GM12878 (cell line): ENCODE data around the gene INSIG1. TPM values are rescaled to one million over a fixed set of nuclear protein-coding genes. Genes with fewer than 3 reads are reported as not detected.
A peak's percentile ranks its signal among the peaks of the same experiment; 100 is the strongest.

Source experiments
- ATAC-seq: fragments of 200-7000 bp; cut with Tn5 transposase; 3 replicates; pipeline ENCODE4 v1.9.1; 2020; ENCODE audit warnings: mild to moderate bottlenecking, moderate library complexity
- BruUV-seq: library from RNA; stranded (reverse); fragments of 400-500 nt; replicated peaks from 2 replicates; lab custom pipeline; 2021; lab: Mats Ljungman, UMichigan
- CTCF ChIA-PET: fragments of 300-600 bp; sonication (Branson Sonifier 250); formaldehyde crosslinking; extraction: SDS; loops from one replicate; lab custom pipeline; 2021; ENCODE audit warnings: inconsistent platforms; lab: Yijun Ruan, JAX
- POLR2A ChIA-PET: fragments of 350-600 bp; formaldehyde crosslinking; extraction: SDS; loops from one replicate; lab custom pipeline; 2021; ENCODE audit warnings: inconsistent platforms; lab: Charles Lee
- RAD21 ChIA-PET: fragments of 300-600 bp; sonication (Branson Sonifier 250); formaldehyde crosslinking; loops from one replicate; lab custom pipeline; 2023; ENCODE audit warnings: antibody characterized with exemption; ENCODE audit not compliant: unreplicated experiment; lab: Charles Lee
- SMC1A ChIA-PET: fragments of 300-600 bp; sonication (Branson Sonifier 250); formaldehyde crosslinking; loops from one replicate; lab custom pipeline; 2023; ENCODE audit not compliant: unreplicated experiment, uncharacterized antibody; lab: Charles Lee
- DNase-seq: peaks from one replicate; pipeline ENCODE4 v3.0.0-alpha.2; 2011; ENCODE audit warnings: low read depth, low spot score
- FAIRE-seq: peaks from 3 replicates; lab custom pipeline; 2011; peaks lifted over from hg19 to GRCh38; lab: Jason Lieb, UNC
- H2AFZ ChIP-seq: 2 replicates; pipeline ENCODE4 v1.6.0; 2011; ENCODE audit warnings: low read depth, low read length, control low read depth; ENCODE audit not compliant: control insufficient read depth
- H3K27ac ChIP-seq: 2 replicates; pipeline ENCODE4 v1.5.1; 2011; ENCODE audit warnings: control low read depth; ENCODE audit not compliant: control insufficient read depth, insufficient read depth
- H3K27me3 ChIP-seq, 2 experiments: replicated peaks in 1 of 2; 2 replicates each; pipeline versions ENCODE4 v1.6.0 to v1.6.1; 2011; ENCODE audit warnings: low read length in 1 of 2; ENCODE audit not compliant: control insufficient read depth in 2 of 2, insufficient read depth in 2 of 2
- H3K36me3 ChIP-seq, 2 experiments: 2 replicates each; pipeline ENCODE4 v1.5.1; 2011; ENCODE audit warnings: low read length in 1 of 2; ENCODE audit not compliant: control insufficient read depth in 2 of 2, insufficient read depth in 2 of 2
- H3K4me1 ChIP-seq: 2 replicates; pipeline ENCODE4 v1.6.1; 2011; ENCODE audit warnings: mild to moderate bottlenecking, low read length, moderate library complexity, mixed read lengths; ENCODE audit not compliant: control insufficient read depth, insufficient read depth
- H3K4me2 ChIP-seq: 2 replicates; pipeline ENCODE4 v1.6.0; 2011; ENCODE audit warnings: control low read depth; ENCODE audit not compliant: control insufficient read depth, insufficient read depth
- H3K4me3 ChIP-seq: fragments of 200-600 bp; sonication (generic); 2 replicates; pipeline ENCODE4 v1.5.1; 2016
- H3K79me2 ChIP-seq: 2 replicates; pipeline ENCODE4 v1.6.0; 2011; ENCODE audit warnings: low read length; ENCODE audit not compliant: control insufficient read depth, insufficient read depth
- H3K9ac ChIP-seq: 2 replicates; pipeline ENCODE4 v1.8.0; 2011; ENCODE audit warnings: low read length, control low read depth, mixed read lengths; ENCODE audit not compliant: control insufficient read depth, insufficient read depth
- H3K9me3 ChIP-seq: replicated peaks from 3 replicates; pipeline ENCODE4 v1.5.1; 2011; ENCODE audit warnings: mild to moderate bottlenecking, low read length; ENCODE audit not compliant: control insufficient read depth, insufficient read depth
- H4K20me1 ChIP-seq: 2 replicates; pipeline ENCODE4 v1.6.0; 2011; ENCODE audit not compliant: control insufficient read depth, insufficient read depth
- E2F4 ChIP-seq: IDR thresholded peaks from 2 replicates; pipeline ENCODE4 v1.6.1; 2012; ENCODE audit warnings: low read depth, low read length, improper control_type of control experiment
- PBX3 ChIP-seq: IDR thresholded peaks from 2 replicates; pipeline ENCODE4 v1.6.1; 2011; ENCODE audit warnings: mild to moderate bottlenecking, low read depth, low read length, moderate library complexity; ENCODE audit not compliant: insufficient replicate concordance
- PKNOX1 ChIP-seq: fragments of 450-650 bp; IDR thresholded peaks from 2 replicates; pipeline ENCODE4 v1.6.1; 2016; ENCODE audit warnings: mild to moderate bottlenecking
- SKIL ChIP-seq: fragments of 450-650 bp; IDR thresholded peaks from 2 replicates; pipeline ENCODE4 v1.6.1; 2017; ENCODE audit warnings: mild to moderate bottlenecking, low read depth, inconsistent platforms; ENCODE audit not compliant: poor library complexity, severe bottlenecking
- STAT1 ChIP-seq: fragments of 450-650 bp; conservative IDR thresholded peaks from 2 replicates; pipeline ENCODE4 v1.6.1; 2014; ENCODE audit warnings: antibody characterized with exemption, mild to moderate bottlenecking
- USF2 ChIP-seq: IDR thresholded peaks from 2 replicates; pipeline ENCODE4 v1.6.1; 2011; ENCODE audit warnings: low read depth, low read length, improper control_type of control experiment, borderline replicate concordance
- YY1 ChIP-seq: IDR thresholded peaks from 2 replicates; pipeline ENCODE4 v1.6.1; 2011; ENCODE audit warnings: low read depth, mild to moderate bottlenecking, low read length
- ZNF24 ChIP-seq: fragments of 450-650 bp; IDR thresholded peaks from 2 replicates; pipeline ENCODE4 v1.6.1; 2017; ENCODE audit warnings: antibody characterized with exemption, mild to moderate bottlenecking
- ZZZ3 ChIP-seq: IDR thresholded peaks from 2 replicates; pipeline ENCODE4 v1.6.1; 2011; ENCODE audit warnings: low read depth; ENCODE audit not compliant: control insufficient read depth, insufficient read length
- WGBS: methylation state at CpG from one replicate; pipeline ENCODE4 v1.1.6; 2016; ENCODE audit warnings: low lambda C conversion rate; ENCODE audit not compliant: insufficient replicate concordance, insufficient coverage; ENCODE audit errors: missing lambda C conversion rate; 5-methylcytosine and 5-hydroxymethylcytosine counted together
- in situ Hi-C: fragments of 300-500 bp; cut with MboI; formaldehyde crosslinking; loops from 9 replicates; pipeline ENCODE4 v1.14.3; 2018; ENCODE audit warnings: mixed read lengths
- intact Hi-C: fragments of 100-400 bp; cut with micrococcal nuclease; formaldehyde crosslinking; loops from one replicate; pipeline ENCODE4 v1.14.2; 2022; ENCODE audit not compliant: unreplicated experiment
- polyA plus RNA-seq, 11 experiments: library from polyadenylated mRNA; depleted of rRNA in 4 of 11; unstranded in 6 of 11; stranded (reverse) in 5 of 11; fragments of >200 nt; fragmentation: Nextera tagmentation in 4 of 11; fragmentation: Illumina TruSeq in 1 of 11; extraction: Ambion mirVana in 4 of 11; extraction: Trizol in 1 of 11; gene quantifications; 1 replicate in 1 of 11; 2 replicates in 10 of 11; pipeline versions ENCODE4 v1.2.1 to v1.2.3, GENCODE V29; 2011 to 2016; ENCODE audit warnings: inconsistent platforms in 2 of 11, missing spikeins in 2 of 11, low read depth in 1 of 11
- total RNA-seq, 4 experiments: library from RNA; depleted of rRNA in 3 of 4; stranded (reverse); fragments of >200 nt in 3 of 4; fragmentation: Illumina TruSeq in 1 of 4; extraction: Trizol in 1 of 4; gene quantifications; 2 replicates each; pipeline versions ENCODE4 v1.2.1 to v1.2.3, GENCODE V29; 2013 to 2021

The INSIG1 gene
- total and polyA plus RNA-seq, 10 of the 15 experiments (the other 5 are each of a cell fraction or from before 2014, with no cell fraction given) = 29.6 to 168 (median 91.1) TPM

- TF ChIP-seq ZZZ3 = no peak
- TF ChIP-seq, all 136 proteins: peak for 0
- H3K9ac ChIP-seq = no peak overlapping the region
- no peak overlapping the region for H2AFZ ChIP-seq
- intact Hi-C loops = no loop called here
- WGBS = 48% methylated on average over 8 of the region's 8 CpGs
- no TSS peak for BruUV-seq
- no peak; the same call in 1 of the 3 replicates for ATAC-seq
- H3K27ac ChIP-seq = no peak overlapping the region
- H3K9me3 ChIP-seq = no peaks in the 10 kb centered on the region; the same call in 2 of the 3 replicates
- ChIA-PET CTCF (interaction anchor here (0.7 kb wide), 1 partner anchor 363 kb away, joined by 3 read pairs; no protein-coding TSS in a partner anchor), RAD21 (no interaction called here), POLR2A (no interaction called here), SMC1A (interaction anchor here (0.8 kb wide), 1 partner anchor 111 kb away, joined by 3 read pairs; no protein-coding TSS in a partner anchor)
- in situ Hi-C loops = no loop called here
- H4K20me1 ChIP-seq = no peaks in the 10 kb centered on the region
- DNase-seq = no peak
- no peaks in the 10 kb centered on the region for H3K36me3 ChIP-seq
- no peaks in the 10 kb centered on the region for H3K4me1 ChIP-seq
- H3K4me2 ChIP-seq = no peak overlapping the region
- no peaks in the 10 kb centered on the region for H3K79me2 ChIP-seq
- H3K4me3 ChIP-seq = no peak overlapping the region
- no peaks in the 10 kb centered on the region for H3K27me3 ChIP-seq
- no peak for FAIRE-seq
Measured at GRCh38 chr7:155315977-155316376, 18.3 kb downstream of the INSIG1 start.

GRCh38 chr7:155316427-155317113 is 18.9 kb downstream of the INSIG1 start:
- H3K36me3 ChIP-seq = no peaks in the 10 kb centered on the region
- FAIRE-seq = no peak
- no peak overlapping the region for H3K9ac ChIP-seq
- no peaks in the 10 kb centered on the region for H4K20me1 ChIP-seq
- H3K27me3 ChIP-seq = no peaks in the 10 kb centered on the region
- H3K27ac ChIP-seq = no peak overlapping the region
- H2AFZ ChIP-seq = no peak overlapping the region
- BruUV-seq = no TSS peak
- no peaks in the 10 kb centered on the region for H3K4me1 ChIP-seq
- ChIA-PET RAD21 (no interaction called here), CTCF (no interaction called here), POLR2A (no interaction called here), SMC1A (no interaction called here)
- WGBS = 55% methylated on average over 13 of the region's 13 CpGs
- H3K79me2 ChIP-seq = no peaks in the 10 kb centered on the region
- H3K9me3 ChIP-seq = no peaks in the 10 kb centered on the region; the same call in 2 of the 3 replicates
- no peak for DNase-seq
- H3K4me3 ChIP-seq = no peak overlapping the region
- peak; percentile 74 for ATAC-seq
- no peak overlapping the region for H3K4me2 ChIP-seq
- intact Hi-C loops = no loop called here
- in situ Hi-C loops = no loop called here
- no peak for TF ChIP-seq STAT1
- no peak for TF ChIP-seq ZNF24
- no peak for TF ChIP-seq E2F4
- no peak for TF ChIP-seq YY1
- no peak for TF ChIP-seq USF2
- TF ChIP-seq SKIL = no peak
- no peak for TF ChIP-seq PBX3
- TF ChIP-seq PKNOX1 = no peak
